ENCODE results near the gene AUTS2.

DNA sequence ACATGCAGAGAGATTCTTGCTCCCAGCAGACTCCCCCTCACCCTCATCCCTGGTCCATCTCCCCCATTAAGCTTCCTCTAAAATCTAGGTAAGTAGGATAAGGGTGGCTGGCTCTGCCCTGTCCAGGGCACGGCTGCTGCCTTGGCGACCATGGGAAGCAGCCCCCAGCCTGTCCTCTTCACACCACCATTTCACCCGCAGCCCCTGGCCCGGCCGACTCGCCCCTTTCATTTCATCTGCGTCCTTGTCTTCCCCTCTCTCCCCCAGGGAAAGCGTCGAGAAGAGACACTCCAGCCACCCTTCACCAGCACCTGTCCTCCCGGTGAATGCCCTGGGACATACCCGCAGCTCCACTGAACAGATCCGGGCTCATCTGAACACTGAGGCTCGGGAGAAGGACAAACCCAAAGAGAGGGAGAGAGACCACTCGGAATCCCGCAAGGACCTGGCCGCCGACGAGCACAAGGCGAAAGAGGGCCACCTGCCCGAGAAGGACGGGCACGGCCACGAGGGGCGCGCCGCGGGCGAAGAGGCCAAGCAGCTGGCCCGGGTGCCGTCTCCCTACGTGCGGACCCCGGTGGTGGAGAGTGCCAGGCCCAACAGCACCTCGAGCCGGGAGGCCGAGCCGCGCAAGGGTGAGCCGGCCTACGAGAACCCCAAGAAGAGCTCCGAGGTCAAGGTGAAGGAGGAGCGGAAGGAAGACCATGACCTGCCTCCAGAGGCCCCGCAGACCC is 1191.4 kb downstream of the AUTS2 start:
- TF ChIP-seq, protein P1, sequence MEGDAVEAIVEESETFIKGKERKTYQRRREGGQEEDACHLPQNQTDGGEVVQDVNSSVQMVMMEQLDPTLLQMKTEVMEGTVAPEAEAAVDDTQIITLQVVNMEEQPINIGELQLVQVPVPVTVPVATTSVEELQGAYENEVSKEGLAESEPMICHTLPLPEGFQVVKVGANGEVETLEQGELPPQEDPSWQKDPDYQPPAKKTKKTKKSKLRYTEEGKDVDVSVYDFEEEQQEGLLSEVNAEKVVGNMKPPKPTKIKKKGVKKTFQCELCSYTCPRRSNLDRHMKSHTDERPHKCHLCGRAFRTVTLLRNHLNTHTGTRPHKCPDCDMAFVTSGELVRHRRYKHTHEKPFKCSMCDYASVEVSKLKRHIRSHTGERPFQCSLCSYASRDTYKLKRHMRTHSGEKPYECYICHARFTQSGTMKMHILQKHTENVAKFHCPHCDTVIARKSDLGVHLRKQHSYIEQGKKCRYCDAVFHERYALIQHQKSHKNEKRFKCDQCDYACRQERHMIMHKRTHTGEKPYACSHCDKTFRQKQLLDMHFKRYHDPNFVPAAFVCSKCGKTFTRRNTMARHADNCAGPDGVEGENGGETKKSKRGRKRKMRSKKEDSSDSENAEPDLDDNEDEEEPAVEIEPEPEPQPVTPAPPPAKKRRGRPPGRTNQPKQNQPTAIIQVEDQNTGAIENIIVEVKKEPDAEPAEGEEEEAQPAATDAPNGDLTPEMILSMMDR (conservative IDR thresholded peaks at IDR 0.05; ENCODE audit: low read depth, low read length), result no peak
- no peak for TF ChIP-seq EZH2 (IDR thresholded peaks at IDR 0.05; ENCODE audit: borderline replicate concordance, low read depth, low read length, poor library complexity, severe bottlenecking)

Measured in A673 (cell line).